Measurements from ENCODE around the gene PHYKPL.
"Not testable (repeated sequence)": the region's sequence is repeated elsewhere in the genome, so short reads cannot be mapped to it uniquely, and the experiment has no call there.

The PHYKPL gene

GRCh38 chr5:178238711-178239592 is 6.3 kb upstream of the PHYKPL start:
- TF ChIP-seq POLR2A (IDR thresholded peaks at IDR 0.05; ENCODE audit: low read length): no peak
- TF ChIP-seq GATA1 (IDR thresholded peaks at IDR 0.05; ENCODE audit: low read depth, low read length): no peak
- DNase-seq: no peak

- no peak for DNase-seq
- TF ChIP-seq POLR2A (IDR thresholded peaks at IDR 0.05; ENCODE audit: low read length) (no peak), GATA1 (IDR thresholded peaks at IDR 0.05; ENCODE audit: low read depth, low read length) (no peak)
Observed at GRCh38 chr5:178238313-178238635, 5.7 kb upstream of the PHYKPL start.

GRCh38 chr5:178237431-178238312 is 5.1 kb upstream of the PHYKPL start:
- TF ChIP-seq GATA1 (IDR thresholded peaks at IDR 0.05; ENCODE audit: low read depth, low read length): no peak
- TF ChIP-seq POLR2A (IDR thresholded peaks at IDR 0.05; ENCODE audit: low read length): no peak
- DNase-seq: no peak

GRCh38 chr5:178236679-178237078 is 4.1 kb upstream of the PHYKPL start:
- DNase-seq: no peak
- TF ChIP-seq GATA1 (IDR thresholded peaks at IDR 0.05; ENCODE audit: low read depth, low read length): no peak
- no peak for TF ChIP-seq POLR2A (IDR thresholded peaks at IDR 0.05; ENCODE audit: low read length)

- TF ChIP-seq POLR2A (IDR thresholded peaks at IDR 0.05; ENCODE audit: low read length) (no peak), GATA1 (IDR thresholded peaks at IDR 0.05; ENCODE audit: low read depth, low read length) (no peak)
Observed at GRCh38 chr5:178236126-178236525, 3.5 kb upstream of the PHYKPL start.

GRCh38 chr5:178235588-178235974 is 3.0 kb upstream of the PHYKPL start:
- no peak for DNase-seq
- TF ChIP-seq POLR2A (IDR thresholded peaks at IDR 0.05; ENCODE audit: low read length) (no peak), GATA1 (IDR thresholded peaks at IDR 0.05; ENCODE audit: low read depth, low read length) (no peak)

More at GRCh38 chr5:178236126-178236525, 3.5 kb upstream of the PHYKPL start:
- no peak for DNase-seq

GRCh38 chr5:178234750-178235587 is 2.4 kb upstream of the PHYKPL start:
- TF ChIP-seq GATA1 (IDR thresholded peaks at IDR 0.05; ENCODE audit: low read depth, low read length) (no peak), POLR2A (IDR thresholded peaks at IDR 0.05; ENCODE audit: low read length) (no peak)
- peak; percentile 72 to 83 for DNase-seq

- TF ChIP-seq POLR2A (IDR thresholded peaks at IDR 0.05; ENCODE audit: low read length) (no peak), GATA1 (IDR thresholded peaks at IDR 0.05; ENCODE audit: low read depth, low read length) (no peak)
- no peak for DNase-seq
Observed at GRCh38 chr5:178234121-178234749, 1.6 kb upstream of the PHYKPL start.

GRCh38 chr5:178232920-178233429 is 373 bp upstream of the PHYKPL start:
- no peak for DNase-seq
- TF ChIP-seq GATA1 (IDR thresholded peaks at IDR 0.05; ENCODE audit: low read depth, low read length): no peak
- no peak for TF ChIP-seq POLR2A (IDR thresholded peaks at IDR 0.05; ENCODE audit: low read length)

GRCh38 chr5:178231539-178232123 is 971 bp downstream of the PHYKPL start:
- TF ChIP-seq POLR2A (IDR thresholded peaks at IDR 0.05; ENCODE audit: low read length) (no peak), GATA1 (IDR thresholded peaks at IDR 0.05; ENCODE audit: low read depth, low read length) (no peak)
- no peak for DNase-seq

- no peak for DNase-seq
- TF ChIP-seq GATA1 (IDR thresholded peaks at IDR 0.05; ENCODE audit: low read depth, low read length): no peak
- TF ChIP-seq POLR2A (IDR thresholded peaks at IDR 0.05; ENCODE audit: low read length): no peak
Observed at GRCh38 chr5:178230879-178231538, 1.6 kb downstream of the PHYKPL start.

- TF ChIP-seq GATA1 (IDR thresholded peaks at IDR 0.05; ENCODE audit: low read depth, low read length): no peak
- no peak for DNase-seq
Observed at GRCh38 chr5:178229861-178230260, 2.7 kb downstream of the PHYKPL start.

GRCh38 chr5:178229111-178229510 is 3.5 kb downstream of the PHYKPL start:
- not testable (repeated sequence) for DNase-seq

Measured in erythroblast (primary cell).